ENCODE measurements around the gene PRG2.

The PRG2 gene

GRCh38 chr11:57424137-57424791, 33.8 kb upstream of the PRG2 start:
- Histone ChIP-seq H3K4me2 (ENCODE audit: low read depth, low read length, poor library complexity, severe bottlenecking) (peak overlapping the region; percentile 93), H3K9me2 (replicated peaks; ENCODE audit: insufficient read depth, low read length) (no peaks in the 10 kb centered on the region), H3K36me3 (ENCODE audit: low read length) (peaks cover 38% of the 10 kb centered on the region), H3K4me3 (ENCODE audit: insufficient read depth, low read length, poor library complexity, severe bottlenecking) (peak overlapping the region; percentile 82), H3F3A (ENCODE audit: insufficient read depth) (peaks cover 9% of the 10 kb centered on the region; the same call in 1 of the 2 replicates), H3K9me3 (ENCODE audit: insufficient read depth, low read length) (no peaks in the 10 kb centered on the region), H4K20me1 (ENCODE audit: low read depth, low read length) (no peaks in the 10 kb centered on the region; the same call in 1 of the 2 replicates), H3K27ac (ENCODE audit: low read depth, low read length) (peak overlapping the region; percentile 76), H3K9ac (ENCODE audit: low read length) (peak overlapping the region; percentile 94), H3K79me2 (ENCODE audit: insufficient read depth, low read length) (peaks cover 57% of the 10 kb centered on the region), H2AFZ (ENCODE audit: low read depth, low read length, severe bottlenecking) (no peak overlapping the region), H3K27me3 (ENCODE audit: low read length) (no peaks in the 10 kb centered on the region)
- TF ChIP-seq EZH2phosphoT487 (conservative IDR thresholded peaks at IDR 0.05; ENCODE audit: low read length) (no peak), CTCF (IDR thresholded peaks at IDR 0.05; ENCODE audit: insufficient read depth, low read length, poor library complexity, severe bottlenecking) (no peak)

DNA sequence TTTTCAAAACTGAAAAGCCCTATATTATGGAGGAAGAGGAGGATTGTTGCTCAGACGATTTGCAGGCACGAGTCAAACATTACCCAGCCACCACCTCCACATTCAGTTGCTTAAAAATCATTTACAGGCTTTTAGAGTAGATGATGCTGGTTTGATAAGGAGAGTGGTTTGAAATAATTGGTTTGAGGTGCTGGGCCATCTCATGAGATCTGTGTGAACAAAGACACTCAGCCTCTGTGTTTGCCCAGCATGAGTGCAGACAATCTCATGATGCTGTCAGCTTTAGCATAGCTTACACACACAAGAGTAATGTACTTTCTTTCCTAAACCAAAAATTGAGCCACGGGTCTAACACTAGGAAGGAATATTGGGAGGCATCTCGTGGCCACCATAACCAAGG, 32.2 kb upstream of the PRG2 start:
- Histone ChIP-seq H3K4me3 (ENCODE audit: insufficient read depth, low read length, poor library complexity, severe bottlenecking) (no peak overlapping the region), H2AFZ (ENCODE audit: low read depth, low read length, severe bottlenecking) (no peak overlapping the region), H3K9me3 (ENCODE audit: insufficient read depth, low read length) (no peaks in the 10 kb centered on the region), H3K36me3 (ENCODE audit: low read length) (peaks cover 50% of the 10 kb centered on the region), H3F3A (ENCODE audit: insufficient read depth) (peaks cover 9% of the 10 kb centered on the region; the same call in 1 of the 2 replicates), H3K9ac (ENCODE audit: low read length) (no peak overlapping the region), H3K79me2 (ENCODE audit: insufficient read depth, low read length) (peaks cover 60% of the 10 kb centered on the region), H3K4me2 (ENCODE audit: low read depth, low read length, poor library complexity, severe bottlenecking) (no peak overlapping the region), H3K27ac (ENCODE audit: low read depth, low read length) (no peak overlapping the region), H4K20me1 (ENCODE audit: low read depth, low read length) (no peaks in the 10 kb centered on the region; the same call in 1 of the 2 replicates), H3K27me3 (ENCODE audit: low read length) (no peaks in the 10 kb centered on the region), H3K9me2 (replicated peaks; ENCODE audit: insufficient read depth, low read length) (no peaks in the 10 kb centered on the region)
- no peak for TF ChIP-seq EZH2phosphoT487 (conservative IDR thresholded peaks at IDR 0.05; ENCODE audit: low read length)
- TF ChIP-seq CTCF (IDR thresholded peaks at IDR 0.05; ENCODE audit: insufficient read depth, low read length, poor library complexity, severe bottlenecking) = no peak

DNA sequence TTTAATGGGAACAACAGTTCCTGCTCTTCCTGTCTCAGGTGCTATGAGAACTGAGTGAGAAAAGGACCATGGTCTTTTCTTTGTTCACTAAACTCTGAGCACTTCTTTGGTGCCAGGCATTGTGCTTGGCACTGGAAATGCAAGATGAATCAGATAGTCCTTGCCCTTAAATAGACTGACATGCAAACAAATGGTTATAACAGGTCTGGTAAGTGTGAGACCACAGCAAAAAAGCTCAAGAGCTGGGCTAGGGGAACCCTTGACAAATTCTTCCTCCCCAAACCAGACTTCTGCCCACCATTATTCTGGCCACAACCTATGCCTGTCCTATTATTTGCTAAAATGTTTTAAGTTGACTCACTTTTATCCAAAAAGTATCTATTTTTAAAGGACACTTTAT, 31.4 kb upstream of the PRG2 start:
- H3K79me2 ChIP-seq (ENCODE audit: insufficient read depth, low read length) = peaks cover 60% of the 10 kb centered on the region
- no peak overlapping the region for H3K27ac ChIP-seq (ENCODE audit: low read depth, low read length)

More for the DNA sequence above, 31.4 kb upstream of the PRG2 start:
- H3K27me3 ChIP-seq (ENCODE audit: low read length) = no peaks in the 10 kb centered on the region
- no peaks in the 10 kb centered on the region; the same call in 1 of the 2 replicates for H4K20me1 ChIP-seq (ENCODE audit: low read depth, low read length)
- peaks cover 9% of the 10 kb centered on the region; the same call in 1 of the 2 replicates for H3F3A ChIP-seq (ENCODE audit: insufficient read depth)
- H3K9me2 ChIP-seq (replicated peaks; ENCODE audit: insufficient read depth, low read length) = no peaks in the 10 kb centered on the region
- no peaks in the 10 kb centered on the region for H3K9me3 ChIP-seq (ENCODE audit: insufficient read depth, low read length)
- no peak overlapping the region for H3K4me3 ChIP-seq (ENCODE audit: insufficient read depth, low read length, poor library complexity, severe bottlenecking)
- H2AFZ ChIP-seq (ENCODE audit: low read depth, low read length, severe bottlenecking) = no peak overlapping the region
- H3K36me3 ChIP-seq (ENCODE audit: low read length) = peaks cover 58% of the 10 kb centered on the region
- no peak overlapping the region for H3K4me2 ChIP-seq (ENCODE audit: low read depth, low read length, poor library complexity, severe bottlenecking)
- H3K9ac ChIP-seq (ENCODE audit: low read length) = no peak overlapping the region
- TF ChIP-seq CTCF (IDR thresholded peaks at IDR 0.05; ENCODE audit: insufficient read depth, low read length, poor library complexity, severe bottlenecking) (no peak), EZH2phosphoT487 (conservative IDR thresholded peaks at IDR 0.05; ENCODE audit: low read length) (no peak)
